ENCODE results near the gene RPA1.

GRCh38 chr17:1882836-1883235 is 53.0 kb downstream of the RPA1 start:
- TF ChIP-seq SP1 (IDR thresholded peaks at IDR 0.05; ENCODE audit: low read depth, low read length) (no peak), EED (IDR thresholded peaks at IDR 0.05; ENCODE audit: low read depth) (no peak), CTCF (IDR thresholded peaks at IDR 0.05 in 2 of 3, conservative IDR thresholded peaks at IDR 0.05 in 1 of 3; ENCODE audit: control insufficient read depth in 2 of 3, extremely low read depth in 1 of 3, insufficient read depth in 1 of 3, low read depth in 3 of 3, low read length in 3 of 3) (peak; percentile 58 to 63 (median 62); a peak in 5 of 6 replicates), CREM (IDR thresholded peaks at IDR 0.05; ENCODE audit: low read depth) (no peak), CBX5 (IDR thresholded peaks at IDR 0.05; ENCODE audit: low read depth) (no peak), BACH1 (IDR thresholded peaks at IDR 0.05; ENCODE audit: borderline replicate concordance) (no peak), NFYB (IDR thresholded peaks at IDR 0.05; ENCODE audit: insufficient read depth, low read depth, low read length) (no peak), POLR2A (IDR thresholded peaks at IDR 0.05; ENCODE audit: low read depth, low read length) (no peak), POLR2AphosphoS5 (IDR thresholded peaks at IDR 0.05; ENCODE audit: low read length) (no peak), EZH2 (IDR thresholded peaks at IDR 0.05; ENCODE audit: borderline replicate concordance, control insufficient read depth, low read depth, low read length) (no peak)
